OCI-LY7 (cell line): Measurements from ENCODE around the gene AGPAT3.

Source experiments
- CTCF ChIP-seq: fragments of 200-600 bp; sonication (generic); conservative IDR thresholded peaks from 2 replicates; pipeline ENCODE4 v1.5.1; 2014; ENCODE audit warnings: mild to moderate bottlenecking, antibody characterized with exemption, low read length, moderate library complexity, mixed read lengths
- EZH2phosphoT487 ChIP-seq: fragments of 200-600 bp; sonication (generic); IDR thresholded peaks from 2 replicates; pipeline ENCODE4 v1.6.1; 2018; ENCODE audit warnings: low read depth, borderline replicate concordance, mild to moderate bottlenecking, mixed run types, antibody characterized with exemption, low read length, moderate library complexity, mixed read lengths

- TF ChIP-seq CTCF (no peak), EZH2phosphoT487 (no peak)
Observed at GRCh38 chr21:43913928-43914327, 48.9 kb downstream of the AGPAT3 start.
